IMR-90 (cell line): ENCODE data around the gene ARMC10. TPM values are rescaled to one million over a fixed set of nuclear protein-coding genes. Genes with fewer than 3 reads are reported as not detected.

Source experiments
- ATAC-seq: fragments of 200-7000 bp; cut with Tn5 transposase; 2 replicates; pipeline ENCODE4 v1.9.1; 2020; ENCODE audit warnings: low read depth, mild to moderate bottlenecking, moderate library complexity
- BruUV-seq: library from RNA; stranded (reverse); fragments of 400-500 nt; replicated peaks from 2 replicates; lab custom pipeline; 2021; lab: Mats Ljungman, UMichigan
- CTCF ChIA-PET: fragments of 300-600 bp; formaldehyde crosslinking; extraction: SDS; loops from one replicate; lab custom pipeline; 2021; ENCODE audit warnings: antibody characterized with exemption; lab: Yijun Ruan, JAX
- POLR2A ChIA-PET: fragments of 300-600 bp; sonication (Branson Sonifier 250); formaldehyde crosslinking; loops from one replicate; lab custom pipeline; 2022; ENCODE audit warnings: antibody characterized with exemption; ENCODE audit not compliant: unreplicated experiment; lab: Charles Lee
- DNase-seq: peaks from one replicate; pipeline ENCODE4 v3.0.0; 2013
- H2AFZ ChIP-seq: replicated peaks from 2 replicates; pipeline ENCODE3; 2013; ENCODE audit warnings: low read length, mild to moderate bottlenecking; ENCODE audit not compliant: poor library complexity
- H2AK5ac ChIP-seq: 2 replicates; pipeline ENCODE4 v1.6.1; 2013; ENCODE audit warnings: low read depth, low read length, inconsistent platforms
- H2AK9ac ChIP-seq: replicated peaks from 2 replicates; pipeline ENCODE3; 2013; ENCODE audit warnings: mild to moderate bottlenecking, low read depth, low read length, moderate library complexity; ENCODE audit not compliant: poor library complexity
- H2BK120ac ChIP-seq: 2 replicates; pipeline ENCODE4 v1.6.1; 2013; ENCODE audit warnings: low read depth, low read length, inconsistent platforms
- H2BK15ac ChIP-seq: 3 replicates; pipeline ENCODE4 v1.6.1; 2013; ENCODE audit warnings: low read depth, low read length, inconsistent platforms
- H2BK20ac ChIP-seq: 2 replicates; pipeline ENCODE4 v1.6.1; 2013; ENCODE audit warnings: low read depth, mild to moderate bottlenecking, inconsistent platforms, low read length, moderate library complexity
- H2BK5ac ChIP-seq: 2 replicates; pipeline ENCODE4 v1.6.1; 2013; ENCODE audit warnings: mild to moderate bottlenecking, low read depth, low read length, inconsistent platforms; ENCODE audit not compliant: poor library complexity, severe bottlenecking
- H3K14ac ChIP-seq: replicated peaks from 2 replicates; pipeline ENCODE4 v1.6.1; 2013; ENCODE audit warnings: low read depth, low read length, inconsistent platforms
- H3K18ac ChIP-seq: 2 replicates; pipeline ENCODE4 v1.6.1; 2013; ENCODE audit warnings: low read depth, low read length, control low read depth
- H3K23ac ChIP-seq: 2 replicates; pipeline ENCODE4 v1.6.1; 2013; ENCODE audit warnings: low read depth, low read length, inconsistent platforms
- H3K27ac ChIP-seq: 2 replicates; pipeline ENCODE4 v1.5.1; 2013; ENCODE audit warnings: mild to moderate bottlenecking, control low read depth, low read length; ENCODE audit not compliant: insufficient read depth
- H3K27me3 ChIP-seq: 2 replicates; pipeline ENCODE4 v1.6.1; 2013; ENCODE audit warnings: low read length; ENCODE audit not compliant: control insufficient read depth, insufficient read depth
- H3K36me3 ChIP-seq: 2 replicates; pipeline ENCODE4 v1.6.1; 2013; ENCODE audit warnings: low read length, mixed read lengths; ENCODE audit not compliant: control insufficient read depth, insufficient read depth
- H3K4ac ChIP-seq: 2 replicates; pipeline ENCODE4 v1.6.1; 2013; ENCODE audit warnings: low read depth, low read length, inconsistent platforms
- H3K4me1 ChIP-seq: 2 replicates; pipeline ENCODE4 v1.6.1; 2013; ENCODE audit warnings: low read length, mixed read lengths; ENCODE audit not compliant: control insufficient read depth, insufficient read depth
- H3K4me2 ChIP-seq: 2 replicates; pipeline ENCODE4 v1.6.1; 2013; ENCODE audit warnings: low read depth, mild to moderate bottlenecking, control low read depth, low read length, moderate library complexity
- H3K4me3 ChIP-seq: 2 replicates; pipeline ENCODE4 v1.5.1; 2013; ENCODE audit warnings: low read depth, mild to moderate bottlenecking, control low read depth, low read length, moderate library complexity; ENCODE audit not compliant: insufficient read depth
- H3K56ac ChIP-seq: 2 replicates; pipeline ENCODE4 v1.6.1; 2013; ENCODE audit warnings: low read length, inconsistent platforms; ENCODE audit not compliant: insufficient read depth; ENCODE audit errors: extremely low read depth
- H3K79me1 ChIP-seq, 2 experiments: 2 replicates each; pipeline ENCODE4 v1.6.1; 2013; ENCODE audit warnings: low read length in 2 of 2, inconsistent platforms in 1 of 2, low read depth in 1 of 2
- H3K9ac ChIP-seq: 2 replicates; pipeline ENCODE4 v1.6.1; 2013; ENCODE audit warnings: low read depth, low read length, control low read depth
- H3K9me1 ChIP-seq: 2 replicates; pipeline ENCODE4 v1.6.1; 2013; ENCODE audit warnings: low read length, inconsistent platforms; ENCODE audit not compliant: insufficient read depth
- H3K9me3 ChIP-seq: 2 replicates; pipeline ENCODE4 v1.6.1; 2013; ENCODE audit warnings: low read length; ENCODE audit not compliant: control insufficient read depth, insufficient read depth
- H4K20me1 ChIP-seq: 2 replicates; pipeline ENCODE4 v1.6.1; 2013; ENCODE audit warnings: low read length, inconsistent platforms; ENCODE audit not compliant: insufficient read depth
- H4K5ac ChIP-seq: 2 replicates; pipeline ENCODE4 v1.6.1; 2013; ENCODE audit warnings: mild to moderate bottlenecking, low read depth, low read length, control low read depth
- H4K8ac ChIP-seq, 2 experiments: 2 replicates each; pipeline ENCODE4 v1.6.1; 2013; ENCODE audit warnings: low read depth in 2 of 2, low read length in 2 of 2, control low read depth in 1 of 2, inconsistent platforms in 1 of 2
- H4K91ac ChIP-seq: 2 replicates; pipeline ENCODE4 v1.6.1; 2013; ENCODE audit warnings: low read depth, low read length, inconsistent platforms; ENCODE audit not compliant: insufficient read depth
- BHLHE40 ChIP-seq: fragments of 150-350 bp; IDR thresholded peaks from 2 replicates; pipeline ENCODE4 v1.6.1; 2016; ENCODE audit warnings: mild to moderate bottlenecking, low read depth, low read length
- CEBPB ChIP-seq: IDR thresholded peaks from 2 replicates; pipeline ENCODE4 v1.6.1; 2012; ENCODE audit warnings: low read depth, low read length, improper control_type of control experiment
- CHD1 ChIP-seq: IDR thresholded peaks from 2 replicates; pipeline ENCODE4 v1.6.1; 2012; ENCODE audit warnings: low read depth, low read length, improper control_type of control experiment
- FOS ChIP-seq: fragments of 150-350 bp; IDR thresholded peaks from 2 replicates; pipeline ENCODE4 v1.6.1; 2016; ENCODE audit warnings: low read depth, low read length
- MAFK ChIP-seq: IDR thresholded peaks from 2 replicates; pipeline ENCODE4 v1.6.1; 2012; ENCODE audit warnings: low read depth, low read length, improper control_type of control experiment
- MAZ ChIP-seq: IDR thresholded peaks from 2 replicates; pipeline ENCODE4 v1.6.1; 2012; ENCODE audit warnings: low read depth, mild to moderate bottlenecking, low read length, improper control_type of control experiment, moderate library complexity, borderline replicate concordance
- MXI1 ChIP-seq: IDR thresholded peaks from 2 replicates; pipeline ENCODE4 v1.6.1; 2012; ENCODE audit warnings: low read depth, mild to moderate bottlenecking, low read length, moderate library complexity, borderline replicate concordance
- NFE2L2 ChIP-seq: fragments of 150-350 bp; IDR thresholded peaks from 2 replicates; pipeline ENCODE4 v1.6.1; 2016; ENCODE audit warnings: low read depth, mild to moderate bottlenecking, low read length
- POLR2A ChIP-seq: IDR thresholded peaks from 2 replicates; pipeline ENCODE4 v1.6.1; 2012; ENCODE audit warnings: mild to moderate bottlenecking, low read depth, low read length
- RAD21 ChIP-seq: IDR thresholded peaks from 2 replicates; pipeline ENCODE4 v1.6.1; 2012; ENCODE audit warnings: low read length, improper control_type of control experiment
- RCOR1 ChIP-seq: IDR thresholded peaks from 2 replicates; pipeline ENCODE4 v1.6.1; 2012; ENCODE audit warnings: mild to moderate bottlenecking, low read length, improper control_type of control experiment; ENCODE audit not compliant: insufficient replicate concordance
- RFX5 ChIP-seq: IDR thresholded peaks from 2 replicates; pipeline ENCODE4 v1.8.0; 2012; ENCODE audit warnings: low read depth, mild to moderate bottlenecking, low read length, moderate library complexity
- SMC3 ChIP-seq: fragments of 150-350 bp; IDR thresholded peaks from 2 replicates; pipeline ENCODE4 v1.6.1; 2016; ENCODE audit warnings: low read depth, mild to moderate bottlenecking, antibody characterized with exemption, low read length, moderate library complexity
- WGBS, 2 experiments: methylation state at CpG; one replicate each; pipeline versions ENCODE4 v1.1.5 to v1.1.7; 2013; ENCODE audit warnings: missing lambda C conversion rate in 2 of 2; ENCODE audit not compliant: insufficient read length in 1 of 2; ENCODE audit errors: extremely low coverage in 2 of 2; 5-methylcytosine and 5-hydroxymethylcytosine counted together
- dilution Hi-C: fragments of 300-500 bp; cut with HindIII; formaldehyde crosslinking; loops from one replicate; pipeline ENCODE4 v1.14.3; 2018; ENCODE audit warnings: low sequenced_read_pairs; ENCODE audit not compliant: unreplicated experiment
- in situ Hi-C: fragments of 300-500 bp; cut with MboI; formaldehyde crosslinking; loops from 3 replicates; pipeline ENCODE4 v1.14.3; 2019; ENCODE audit warnings: low sequenced_read_pairs, inconsistent platforms, mixed read lengths
- intact Hi-C: fragments of 100-400 bp; cut with micrococcal nuclease; formaldehyde crosslinking; loops from 2 replicates; pipeline ENCODE4 v1.10.0; 2022
- polyA plus RNA-seq, 3 experiments: library from polyadenylated mRNA; depleted of rRNA; stranded (reverse); fragments of >200 nt; gene quantifications; 2 replicates each; pipeline ENCODE4 v1.2.3, GENCODE V29; 2012; ENCODE audit warnings: low replicate concordance in 1 of 3
- total RNA-seq: library from RNA; depleted of rRNA; stranded (reverse); fragments of >200 nt; gene quantifications from 2 replicates; pipeline ENCODE4 v1.2.3, GENCODE V29; 2012
- TF ChIP-seq, protein P1 (sequence below): conservative IDR thresholded peaks from 2 replicates; pipeline ENCODE4 v1.5.1; 2012; ENCODE audit warnings: mild to moderate bottlenecking, low read depth, low read length, improper control_type of control experiment
- TF ChIP-seq, protein P2 (sequence below): fragments of 150-350 bp; IDR thresholded peaks from 2 replicates; pipeline ENCODE4 v1.6.1; 2017; ENCODE audit warnings: mild to moderate bottlenecking, antibody characterized with exemption, low read length, low read depth
- TF ChIP-seq, protein P3 (sequence below): fragments of 150-350 bp; IDR thresholded peaks from 2 replicates; pipeline ENCODE4 v1.6.1; 2016; ENCODE audit warnings: low read depth, mild to moderate bottlenecking, low read length, moderate library complexity, borderline replicate concordance

The ARMC10 gene
- total and polyA plus RNA-seq, 2 of the 4 experiments (the other 2 are of a cell fraction), result 17.4 to 21.0 TPM

DNA sequence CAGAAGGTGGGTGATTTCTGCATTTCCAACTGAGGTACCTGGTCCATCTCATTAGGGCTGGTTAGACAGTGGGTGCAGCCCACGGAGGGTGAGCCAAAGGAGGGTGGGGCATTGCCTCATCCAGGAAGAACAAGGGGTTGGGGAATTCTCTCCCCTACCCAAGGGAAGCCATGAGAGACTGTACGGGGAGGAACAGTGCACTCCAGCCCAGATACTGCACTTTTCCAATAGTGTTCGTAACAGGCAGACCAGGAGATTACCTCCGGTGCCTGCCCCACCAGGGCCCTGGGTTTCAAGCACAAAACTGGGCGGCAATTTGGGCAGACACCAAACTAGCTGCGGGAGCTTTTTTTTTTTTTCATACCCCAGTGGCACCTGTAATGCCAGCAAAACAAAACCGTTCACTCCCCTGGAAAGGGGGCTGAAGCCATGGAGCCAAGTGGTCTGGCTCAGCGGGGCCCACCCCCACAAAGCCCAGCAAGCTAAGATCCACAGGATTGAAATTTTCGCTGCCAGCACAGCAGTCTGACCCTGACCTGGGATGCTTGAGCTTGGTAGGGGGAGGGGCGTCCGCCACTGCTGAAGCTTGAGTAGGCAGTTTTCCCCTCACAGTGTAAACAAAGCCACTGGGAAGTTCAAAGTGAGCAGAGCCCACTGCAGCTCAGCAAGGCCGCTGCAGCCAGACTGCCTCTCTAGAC is 31.2 kb downstream of the ARMC10 start:
- H3K9me1 ChIP-seq, result peaks cover 3% of the 10 kb centered on the region; the same call in 1 of the 2 replicates
- H3K4ac ChIP-seq, result no peak overlapping the region
- H3K4me3 ChIP-seq, result no peak overlapping the region
- H2AFZ ChIP-seq, result no peak overlapping the region
- no peaks in the 10 kb centered on the region for H4K20me1 ChIP-seq
- no TSS peak for BruUV-seq
- WGBS, 2 experiments, result 62% methylated on average over 2 of the region's 12 CpGs; no CpG with 5 or more reads in 1 of the 2 experiments
- TF ChIP-seq FOS (no peak), RFX5 (no peak), CHD1 (no peak), SMC3 (no peak), RAD21 (no peak), CEBPB (no peak), BHLHE40 (no peak), NFE2L2 (no peak), MAZ (no peak), MAFK (no peak), RCOR1 (no peak), POLR2A (no peak), MXI1 (no peak)
- TF ChIP-seq, protein P1, sequence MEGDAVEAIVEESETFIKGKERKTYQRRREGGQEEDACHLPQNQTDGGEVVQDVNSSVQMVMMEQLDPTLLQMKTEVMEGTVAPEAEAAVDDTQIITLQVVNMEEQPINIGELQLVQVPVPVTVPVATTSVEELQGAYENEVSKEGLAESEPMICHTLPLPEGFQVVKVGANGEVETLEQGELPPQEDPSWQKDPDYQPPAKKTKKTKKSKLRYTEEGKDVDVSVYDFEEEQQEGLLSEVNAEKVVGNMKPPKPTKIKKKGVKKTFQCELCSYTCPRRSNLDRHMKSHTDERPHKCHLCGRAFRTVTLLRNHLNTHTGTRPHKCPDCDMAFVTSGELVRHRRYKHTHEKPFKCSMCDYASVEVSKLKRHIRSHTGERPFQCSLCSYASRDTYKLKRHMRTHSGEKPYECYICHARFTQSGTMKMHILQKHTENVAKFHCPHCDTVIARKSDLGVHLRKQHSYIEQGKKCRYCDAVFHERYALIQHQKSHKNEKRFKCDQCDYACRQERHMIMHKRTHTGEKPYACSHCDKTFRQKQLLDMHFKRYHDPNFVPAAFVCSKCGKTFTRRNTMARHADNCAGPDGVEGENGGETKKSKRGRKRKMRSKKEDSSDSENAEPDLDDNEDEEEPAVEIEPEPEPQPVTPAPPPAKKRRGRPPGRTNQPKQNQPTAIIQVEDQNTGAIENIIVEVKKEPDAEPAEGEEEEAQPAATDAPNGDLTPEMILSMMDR, result no peak
- TF ChIP-seq, protein P2, sequence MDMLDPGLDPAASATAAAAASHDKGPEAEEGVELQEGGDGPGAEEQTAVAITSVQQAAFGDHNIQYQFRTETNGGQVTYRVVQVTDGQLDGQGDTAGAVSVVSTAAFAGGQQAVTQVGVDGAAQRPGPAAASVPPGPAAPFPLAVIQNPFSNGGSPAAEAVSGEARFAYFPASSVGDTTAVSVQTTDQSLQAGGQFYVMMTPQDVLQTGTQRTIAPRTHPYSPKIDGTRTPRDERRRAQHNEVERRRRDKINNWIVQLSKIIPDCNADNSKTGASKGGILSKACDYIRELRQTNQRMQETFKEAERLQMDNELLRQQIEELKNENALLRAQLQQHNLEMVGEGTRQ, result no peak
- TF ChIP-seq, protein P3, sequence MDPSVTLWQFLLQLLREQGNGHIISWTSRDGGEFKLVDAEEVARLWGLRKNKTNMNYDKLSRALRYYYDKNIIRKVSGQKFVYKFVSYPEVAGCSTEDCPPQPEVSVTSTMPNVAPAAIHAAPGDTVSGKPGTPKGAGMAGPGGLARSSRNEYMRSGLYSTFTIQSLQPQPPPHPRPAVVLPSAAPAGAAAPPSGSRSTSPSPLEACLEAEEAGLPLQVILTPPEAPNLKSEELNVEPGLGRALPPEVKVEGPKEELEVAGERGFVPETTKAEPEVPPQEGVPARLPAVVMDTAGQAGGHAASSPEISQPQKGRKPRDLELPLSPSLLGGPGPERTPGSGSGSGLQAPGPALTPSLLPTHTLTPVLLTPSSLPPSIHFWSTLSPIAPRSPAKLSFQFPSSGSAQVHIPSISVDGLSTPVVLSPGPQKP, result no peak
- in situ Hi-C loops (no loop called here), dilution Hi-C loops (no loop called here), intact Hi-C loops (no loop called here)
- no peak overlapping the region for H2BK15ac ChIP-seq
- H2BK5ac ChIP-seq, result no peak overlapping the region
- peak overlapping the region; percentile 8; the same call in 1 of the 2 replicates for H3K4me2 ChIP-seq
- no peaks in the 10 kb centered on the region for H3K27me3 ChIP-seq
- no peak overlapping the region for H3K56ac ChIP-seq
- no peaks in the 10 kb centered on the region for H3K9me3 ChIP-seq
- H2AK5ac ChIP-seq, result no peak overlapping the region
- no peak overlapping the region for H3K14ac ChIP-seq
- peaks cover 2% of the 10 kb centered on the region; the same call in 1 of the 2 replicates for H3K36me3 ChIP-seq
- DNase-seq (peak; percentile 16), ATAC-seq (peak; percentile 72)
- no peak overlapping the region for H3K23ac ChIP-seq
- no peak overlapping the region for H4K91ac ChIP-seq
- no peaks in the 10 kb centered on the region for H3K79me1 ChIP-seq
- no peak overlapping the region for H2BK120ac ChIP-seq
- H3K4me1 ChIP-seq, result peaks cover 5% of the 10 kb centered on the region; the same call in 1 of the 2 replicates
- no peak overlapping the region for H3K9ac ChIP-seq
- CTCF ChIA-PET, result no interaction called here
- no peak overlapping the region for H3K27ac ChIP-seq
- no peak overlapping the region for H2BK20ac ChIP-seq
- H4K5ac ChIP-seq, result no peak overlapping the region
- no peak overlapping the region for H4K8ac ChIP-seq
- H2AK9ac ChIP-seq, result no peak overlapping the region
- POLR2A ChIA-PET, result no interaction called here
- H3K18ac ChIP-seq, result no peak overlapping the region
